ENCODE results near the gene XPNPEP3. TPM values are rescaled to one million over a fixed set of nuclear protein-coding genes. Genes with fewer than 3 reads are reported as not detected.
A peak's percentile ranks its signal among the peaks of the same experiment; 100 is the strongest.
"Not testable (repeated sequence)": the region's sequence is repeated elsewhere in the genome, so short reads cannot be mapped to it uniquely, and the experiment has no call there.

Gene XPNPEP3
- total RNA-seq, 1 donor from 2014 or later: 12.8 TPM

- H3K36me3 ChIP-seq: peaks cover 0 to 3% of the 10 kb centered on the region in 2 donors
- peaks cover 23% of the 10 kb centered on the region for H3K4me1 ChIP-seq
- no peak for TF ChIP-seq POLR2AphosphoS5 (IDR thresholded peaks at IDR 0.05; ENCODE audit: insufficient read depth in 1 of 2, low read depth in 1 of 2)
- TF ChIP-seq CTCF (IDR thresholded peaks at IDR 0.05): no peak
- TF ChIP-seq POLR2A (IDR thresholded peaks at IDR 0.05): no peak
- intact Hi-C loops (cut with DNase I): no loop called here
- no peaks in the 10 kb centered on the region for H3K9me3 ChIP-seq
- no peak for DNase-seq (ENCODE audit: extremely low spot score in 2 of 2)
- H3K4me3 ChIP-seq: peak overlapping the region; percentile 94 to 97
- peak overlapping the region; percentile 79 for H3K27ac ChIP-seq
- no peaks in the 10 kb centered on the region for H3K27me3 ChIP-seq
Observed at GRCh38 chr22:40818192-40818746, 38.7 kb upstream of the XPNPEP3 start.

GRCh38 chr22:40818747-40819598, 38.0 kb upstream of the XPNPEP3 start, which contains the start of gene SLC25A17:
Gene SLC25A17 (minus strand): TSS chr22:40819346. CDS start chr22:40819248, 98 bp downstream.
- peak in 1 of 2 donors; percentile 91 for DNase-seq (ENCODE audit: extremely low spot score in 2 of 2)
- no peaks in the 10 kb centered on the region for H3K27me3 ChIP-seq
- peaks cover 0 to 3% of the 10 kb centered on the region in 2 donors for H3K36me3 ChIP-seq
- peak within 1 kb of the TSS; percentile 79 for H3K27ac ChIP-seq
- H3K9me3 ChIP-seq: no peaks in the 10 kb centered on the region
- intact Hi-C loops (cut with DNase I): no loop called here
- H3K4me1 ChIP-seq: peaks cover 23% of the 10 kb centered on the region
- H3K4me3 ChIP-seq: peak within 1 kb of the TSS; percentile 94 to 97
- TF ChIP-seq POLR2AphosphoS5 (IDR thresholded peaks at IDR 0.05; ENCODE audit: insufficient read depth in 1 of 2, low read depth in 1 of 2): peak in 1 of 2 donors; percentile 86
- TF ChIP-seq POLR2A (IDR thresholded peaks at IDR 0.05): no peak

- no peak for DNase-seq (ENCODE audit: extremely low spot score in 2 of 2)
- H3K27me3 ChIP-seq: no peaks in the 10 kb centered on the region
- no peaks in the 10 kb centered on the region for H3K9me3 ChIP-seq
- intact Hi-C loops (cut with DNase I): no loop called here
- H3K4me1 ChIP-seq: peaks cover 23% of the 10 kb centered on the region
- peaks cover 0 to 3% of the 10 kb centered on the region in 2 donors for H3K36me3 ChIP-seq
- TF ChIP-seq POLR2A (IDR thresholded peaks at IDR 0.05) (no peak), POLR2AphosphoS5 (IDR thresholded peaks at IDR 0.05; ENCODE audit: insufficient read depth in 1 of 2, low read depth in 1 of 2) (no peak), CTCF (IDR thresholded peaks at IDR 0.05) (no peak)
- H3K27ac ChIP-seq: peak overlapping the region; percentile 59
- H3K4me3 ChIP-seq: peak overlapping the region; percentile 94 to 97
Observed at GRCh38 chr22:40819599-40820140, 37.3 kb upstream of the XPNPEP3 start.

GRCh38 chr22:40823426-40823825, 33.5 kb upstream of the XPNPEP3 start:
- Histone ChIP-seq H3K4me1 (peaks cover 11% of the 10 kb centered on the region), H3K4me3 (no peak overlapping the region), H3K9me3 (no peaks in the 10 kb centered on the region), H3K27me3 (no peaks in the 10 kb centered on the region), H3K27ac (no peak overlapping the region), H3K36me3 (peaks cover 0 to 23% of the 10 kb centered on the region in 2 donors)
- DNase-seq (ENCODE audit: extremely low spot score in 2 of 2): no peak
- intact Hi-C loops (cut with DNase I): no loop called here
- no peak for TF ChIP-seq POLR2AphosphoS5 (IDR thresholded peaks at IDR 0.05; ENCODE audit: insufficient read depth in 1 of 2, low read depth in 1 of 2)
- TF ChIP-seq POLR2A (IDR thresholded peaks at IDR 0.05): no peak
- TF ChIP-seq CTCF (IDR thresholded peaks at IDR 0.05): no peak

- H3K9me3 ChIP-seq; H3K4me3 ChIP-seq; H3K4me1 ChIP-seq; DNase-seq (ENCODE audit: extremely low spot score in 2 of 2); H3K27me3 ChIP-seq; H3K27ac ChIP-seq; intact Hi-C loops (cut with DNase I): not testable (repeated sequence)
- H3K36me3 ChIP-seq: peaks cover 0 to 49% of the 10 kb centered on the region in 2 donors
Observed at GRCh38 chr22:40826292-40826691, 30.7 kb upstream of the XPNPEP3 start.

All from vagina (tissue), 2 donors.